HCT116 (cell line): Measurements from ENCODE around the gene ZSWIM5.

Experiments used
- ELF1 ChIP-seq: IDR thresholded peaks from 2 replicates; pipeline ENCODE4 v1.6.1; 2012; ENCODE audit warnings: low read depth, borderline replicate concordance
- EZH2 ChIP-seq: fragments of 200-600 bp; sonication (generic); IDR thresholded peaks from 2 replicates; pipeline ENCODE4 v1.6.1; 2017; ENCODE audit warnings: antibody characterized with exemption, mixed run types
- JUND ChIP-seq: IDR thresholded peaks from 2 replicates; pipeline ENCODE4 v1.6.1; 2012
- POLR2A ChIP-seq: IDR thresholded peaks from 2 replicates; pipeline ENCODE4 v1.7.0; 2011; ENCODE audit warnings: borderline replicate concordance; ENCODE audit not compliant: insufficient read depth, insufficient read length; ENCODE audit errors: extremely low read depth
- POLR2AphosphoS5 ChIP-seq: IDR thresholded peaks from 2 replicates; pipeline ENCODE4 v1.6.1; 2011; ENCODE audit warnings: mild to moderate bottlenecking, low read depth, low read length, moderate library complexity
- TF ChIP-seq, protein P1 (sequence below), 3 experiments: fragments of 200-600 bp in 1 of 3; sonication (generic) in 1 of 3; IDR thresholded peaks in 2 of 3; conservative IDR thresholded peaks in 1 of 3; 2 replicates each; pipeline ENCODE4 v1.5.1; 2012 to 2017; ENCODE audit warnings: low read depth in 2 of 3, low read length in 2 of 3, antibody characterized with exemption in 1 of 3, borderline replicate concordance in 1 of 3, control low read depth in 1 of 3, mild to moderate bottlenecking in 1 of 3, mixed read lengths in 1 of 3, mixed run types in 1 of 3, moderate library complexity in 1 of 3; ENCODE audit not compliant: insufficient read depth in 1 of 3
- TF ChIP-seq, protein P2 (sequence below): IDR thresholded peaks from 2 replicates; pipeline ENCODE4 v1.6.1; 2012; ENCODE audit warnings: low read depth

DNA sequence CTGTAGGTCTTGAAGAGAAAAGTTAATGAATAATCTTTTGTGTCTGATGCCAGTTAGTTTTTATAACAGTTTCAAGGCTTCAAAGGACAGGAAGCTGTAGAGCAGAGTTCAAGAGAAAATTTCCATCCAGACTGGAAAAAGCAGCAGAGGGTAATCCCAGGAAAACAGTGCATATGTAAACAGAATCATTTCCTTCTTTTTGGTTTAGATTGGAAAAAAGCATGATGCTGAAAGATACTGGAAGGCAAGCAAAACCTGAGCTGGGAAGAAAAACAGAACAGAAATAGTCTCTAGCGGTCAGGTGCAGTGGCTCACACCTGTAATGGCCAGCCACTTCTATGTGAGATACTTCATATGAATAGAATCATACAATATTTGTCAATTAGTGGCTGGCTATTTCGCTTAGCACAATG lies 71.9 kb downstream of the ZSWIM5 start:
- TF ChIP-seq, protein P1, sequence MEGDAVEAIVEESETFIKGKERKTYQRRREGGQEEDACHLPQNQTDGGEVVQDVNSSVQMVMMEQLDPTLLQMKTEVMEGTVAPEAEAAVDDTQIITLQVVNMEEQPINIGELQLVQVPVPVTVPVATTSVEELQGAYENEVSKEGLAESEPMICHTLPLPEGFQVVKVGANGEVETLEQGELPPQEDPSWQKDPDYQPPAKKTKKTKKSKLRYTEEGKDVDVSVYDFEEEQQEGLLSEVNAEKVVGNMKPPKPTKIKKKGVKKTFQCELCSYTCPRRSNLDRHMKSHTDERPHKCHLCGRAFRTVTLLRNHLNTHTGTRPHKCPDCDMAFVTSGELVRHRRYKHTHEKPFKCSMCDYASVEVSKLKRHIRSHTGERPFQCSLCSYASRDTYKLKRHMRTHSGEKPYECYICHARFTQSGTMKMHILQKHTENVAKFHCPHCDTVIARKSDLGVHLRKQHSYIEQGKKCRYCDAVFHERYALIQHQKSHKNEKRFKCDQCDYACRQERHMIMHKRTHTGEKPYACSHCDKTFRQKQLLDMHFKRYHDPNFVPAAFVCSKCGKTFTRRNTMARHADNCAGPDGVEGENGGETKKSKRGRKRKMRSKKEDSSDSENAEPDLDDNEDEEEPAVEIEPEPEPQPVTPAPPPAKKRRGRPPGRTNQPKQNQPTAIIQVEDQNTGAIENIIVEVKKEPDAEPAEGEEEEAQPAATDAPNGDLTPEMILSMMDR (IDR thresholded peaks at IDR 0.05 in 2 of 3, conservative IDR thresholded peaks at IDR 0.05 in 1 of 3; ENCODE audit: borderline replicate concordance in 1 of 3, insufficient read depth in 1 of 3, low read depth in 2 of 3, low read length in 2 of 3): no peak
- TF ChIP-seq JUND: no peak
- no peak for TF ChIP-seq ELF1
- TF ChIP-seq, protein P2, sequence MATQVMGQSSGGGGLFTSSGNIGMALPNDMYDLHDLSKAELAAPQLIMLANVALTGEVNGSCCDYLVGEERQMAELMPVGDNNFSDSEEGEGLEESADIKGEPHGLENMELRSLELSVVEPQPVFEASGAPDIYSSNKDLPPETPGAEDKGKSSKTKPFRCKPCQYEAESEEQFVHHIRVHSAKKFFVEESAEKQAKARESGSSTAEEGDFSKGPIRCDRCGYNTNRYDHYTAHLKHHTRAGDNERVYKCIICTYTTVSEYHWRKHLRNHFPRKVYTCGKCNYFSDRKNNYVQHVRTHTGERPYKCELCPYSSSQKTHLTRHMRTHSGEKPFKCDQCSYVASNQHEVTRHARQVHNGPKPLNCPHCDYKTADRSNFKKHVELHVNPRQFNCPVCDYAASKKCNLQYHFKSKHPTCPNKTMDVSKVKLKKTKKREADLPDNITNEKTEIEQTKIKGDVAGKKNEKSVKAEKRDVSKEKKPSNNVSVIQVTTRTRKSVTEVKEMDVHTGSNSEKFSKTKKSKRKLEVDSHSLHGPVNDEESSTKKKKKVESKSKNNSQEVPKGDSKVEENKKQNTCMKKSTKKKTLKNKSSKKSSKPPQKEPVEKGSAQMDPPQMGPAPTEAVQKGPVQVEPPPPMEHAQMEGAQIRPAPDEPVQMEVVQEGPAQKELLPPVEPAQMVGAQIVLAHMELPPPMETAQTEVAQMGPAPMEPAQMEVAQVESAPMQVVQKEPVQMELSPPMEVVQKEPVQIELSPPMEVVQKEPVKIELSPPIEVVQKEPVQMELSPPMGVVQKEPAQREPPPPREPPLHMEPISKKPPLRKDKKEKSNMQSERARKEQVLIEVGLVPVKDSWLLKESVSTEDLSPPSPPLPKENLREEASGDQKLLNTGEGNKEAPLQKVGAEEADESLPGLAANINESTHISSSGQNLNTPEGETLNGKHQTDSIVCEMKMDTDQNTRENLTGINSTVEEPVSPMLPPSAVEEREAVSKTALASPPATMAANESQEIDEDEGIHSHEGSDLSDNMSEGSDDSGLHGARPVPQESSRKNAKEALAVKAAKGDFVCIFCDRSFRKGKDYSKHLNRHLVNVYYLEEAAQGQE: no peak
- TF ChIP-seq POLR2A: no peak
- no peak for TF ChIP-seq EZH2
- TF ChIP-seq POLR2AphosphoS5: no peak
